ENCODE measurements around the gene RGSL1. TPM values are rescaled to one million over a fixed set of nuclear protein-coding genes. Genes with fewer than 3 reads are reported as not detected.

Gene RGSL1
- total and polyA plus RNA-seq, 3 experiments from 2014 or later: not detected

GRCh38 chr1:182556279-182556678 lies 106.3 kb downstream of the RGSL1 start:
- Mint-ChIP-seq H3K4me3 (no peak overlapping the region), H3K4me1 (no peaks in the 10 kb centered on the region), H3K9me3 (peaks cover 0 to 16% (median 9%) of the 10 kb centered on the region in 5 donors), H3K27me3 (peaks cover 4 to 5% of the 10 kb centered on the region in 2 donors), H3K27ac (no peak overlapping the region), H3K36me3 (peaks cover 0 to 6% (median 1%) of the 10 kb centered on the region in 3 donors)
- Histone ChIP-seq H3K4me1 (ENCODE audit: insufficient read depth, low read length) (no peaks in the 10 kb centered on the region), H3K9me3 (ENCODE audit: low read length) (no peaks in the 10 kb centered on the region), H3K36me3 (ENCODE audit: insufficient read depth, low read length) (no peaks in the 10 kb centered on the region), H3K4me3 (ENCODE audit: low read length) (no peak overlapping the region), H3K27ac (ENCODE audit: low read depth, low read length) (no peak overlapping the region), H3K27me3 (ENCODE audit: insufficient read depth, low read length, poor library complexity, severe bottlenecking) (no peaks in the 10 kb centered on the region)
- CTCF ChIA-PET: no interaction called here
- POLR2A ChIA-PET: no interaction called here
- DNase-seq: no peak

DNA sequence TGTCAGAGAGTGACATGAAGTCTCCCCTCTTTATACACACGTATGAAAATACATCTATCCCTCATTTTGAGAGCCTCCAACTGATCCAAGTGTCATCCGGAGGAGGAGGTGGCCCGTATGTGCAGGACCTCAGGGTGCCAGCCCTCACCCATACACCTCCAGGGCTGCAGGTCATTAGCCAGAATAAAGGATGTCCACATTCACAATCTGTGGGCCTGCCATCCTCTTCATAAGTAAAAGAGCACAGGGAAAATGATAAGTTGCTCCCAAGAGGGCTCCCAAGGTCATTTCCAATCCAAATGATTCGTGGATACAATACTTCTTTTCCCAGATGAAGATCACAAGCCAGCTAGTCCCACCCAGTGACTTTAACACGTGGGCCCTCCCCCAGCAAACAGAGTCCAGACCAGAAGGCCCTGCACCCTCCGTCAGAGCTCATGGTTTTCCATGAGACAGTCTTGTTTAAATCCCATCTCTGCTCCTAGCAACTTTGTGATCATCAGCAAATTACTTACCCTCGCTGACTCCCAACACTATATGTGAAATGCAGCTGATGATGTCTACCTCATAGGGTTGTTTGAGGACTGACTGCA lies 110.5 kb downstream of the RGSL1 start:
- DNase-seq: no peak
- Histone ChIP-seq H3K4me3 (ENCODE audit: low read length) (no peak overlapping the region), H3K9me3 (ENCODE audit: low read length) (no peaks in the 10 kb centered on the region), H3K27ac (ENCODE audit: low read depth, low read length) (no peak overlapping the region), H3K4me1 (ENCODE audit: insufficient read depth, low read length) (no peaks in the 10 kb centered on the region), H3K36me3 (ENCODE audit: insufficient read depth, low read length) (no peaks in the 10 kb centered on the region), H3K27me3 (ENCODE audit: insufficient read depth, low read length, poor library complexity, severe bottlenecking) (no peaks in the 10 kb centered on the region)
- Mint-ChIP-seq H3K4me1 (no peaks in the 10 kb centered on the region), H3K36me3 (no peaks in the 10 kb centered on the region), H3K9me3 (no peaks in the 10 kb centered on the region), H3K27me3 (peaks cover 0 to 2% of the 10 kb centered on the region in 2 donors), H3K27ac (peak overlapping the region in 1 of 8 donors; percentile 12), H3K4me3 (no peak overlapping the region)
- ChIA-PET CTCF (no interaction called here), POLR2A (no interaction called here)

DNA sequence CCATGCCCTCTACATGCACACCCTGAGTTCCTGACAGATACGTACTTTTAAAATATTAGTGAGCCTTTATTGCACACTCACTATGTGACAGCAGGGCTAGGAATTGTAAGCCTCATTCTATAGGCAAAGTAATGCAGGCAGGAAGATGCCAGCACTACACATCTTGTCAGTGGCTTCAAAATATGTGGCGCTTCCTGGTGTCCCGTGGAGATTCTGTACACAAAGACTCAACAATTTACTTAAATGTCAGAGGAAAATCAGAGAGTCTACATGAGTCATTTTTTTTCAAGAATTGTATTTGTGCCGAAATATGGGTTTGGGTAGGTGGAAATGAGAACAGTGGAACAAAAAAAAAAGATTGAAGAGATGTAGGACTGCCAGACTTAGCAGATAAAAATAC lies 111.5 kb downstream of the RGSL1 start:
- Histone ChIP-seq H3K9me3 (ENCODE audit: low read length) (no peaks in the 10 kb centered on the region), H3K27ac (ENCODE audit: low read depth, low read length) (no peak overlapping the region), H3K4me3 (ENCODE audit: low read length) (no peak overlapping the region), H3K4me1 (ENCODE audit: insufficient read depth, low read length) (no peaks in the 10 kb centered on the region), H3K36me3 (ENCODE audit: insufficient read depth, low read length) (no peaks in the 10 kb centered on the region), H3K27me3 (ENCODE audit: insufficient read depth, low read length, poor library complexity, severe bottlenecking) (no peaks in the 10 kb centered on the region)
- no peak overlapping the region for H3K4me3 Mint-ChIP-seq
- H3K36me3 Mint-ChIP-seq: no peaks in the 10 kb centered on the region
- peaks cover 0 to 2% of the 10 kb centered on the region in 2 donors for H3K27me3 Mint-ChIP-seq
- H3K9me3 Mint-ChIP-seq: no peaks in the 10 kb centered on the region
- CTCF ChIA-PET: no interaction called here
- POLR2A ChIA-PET: no interaction called here
- H3K27ac Mint-ChIP-seq: no peak overlapping the region
- DNase-seq: no peak
- no peaks in the 10 kb centered on the region for H3K4me1 Mint-ChIP-seq

GRCh38 chr1:182563095-182563494 lies 113.1 kb downstream of the RGSL1 start:
- Histone ChIP-seq H3K36me3 (ENCODE audit: insufficient read depth, low read length) (no peaks in the 10 kb centered on the region), H3K4me3 (ENCODE audit: low read length) (no peak overlapping the region), H3K27me3 (ENCODE audit: insufficient read depth, low read length, poor library complexity, severe bottlenecking) (no peaks in the 10 kb centered on the region), H3K27ac (ENCODE audit: low read depth, low read length) (no peak overlapping the region), H3K4me1 (ENCODE audit: insufficient read depth, low read length) (no peaks in the 10 kb centered on the region), H3K9me3 (ENCODE audit: low read length) (no peaks in the 10 kb centered on the region)
- no peak for DNase-seq
- Mint-ChIP-seq H3K36me3 (no peaks in the 10 kb centered on the region), H3K4me1 (no peaks in the 10 kb centered on the region), H3K9me3 (no peaks in the 10 kb centered on the region), H3K27me3 (peaks cover 0 to 2% of the 10 kb centered on the region in 2 donors), H3K4me3 (no peak overlapping the region), H3K27ac (no peak overlapping the region)
- ChIA-PET POLR2A (no interaction called here), CTCF (no interaction called here)

- Mint-ChIP-seq H3K9me3 (no peaks in the 10 kb centered on the region), H3K36me3 (no peaks in the 10 kb centered on the region), H3K27me3 (no peaks in the 10 kb centered on the region), H3K4me1 (no peaks in the 10 kb centered on the region), H3K27ac (peak overlapping the region in 1 of 8 donors; percentile 56), H3K4me3 (no peak overlapping the region)
- H3K27ac ChIP-seq (ENCODE audit: low read depth, low read length): no peak overlapping the region
- H3K36me3 ChIP-seq (ENCODE audit: insufficient read depth, low read length): no peaks in the 10 kb centered on the region
- H3K4me3 ChIP-seq (ENCODE audit: low read length): no peak overlapping the region
- H3K4me1 ChIP-seq (ENCODE audit: insufficient read depth, low read length): no peaks in the 10 kb centered on the region
- CTCF ChIA-PET: no interaction called here
- H3K9me3 ChIP-seq (ENCODE audit: low read length): no peaks in the 10 kb centered on the region
- POLR2A ChIA-PET: no interaction called here
- no peaks in the 10 kb centered on the region for H3K27me3 ChIP-seq (ENCODE audit: insufficient read depth, low read length, poor library complexity, severe bottlenecking)
- DNase-seq: no peak
Observed at GRCh38 chr1:182564406-182565004, 114.6 kb downstream of the RGSL1 start.

- no peaks in the 10 kb centered on the region for H3K4me1 Mint-ChIP-seq
- H3K4me3 Mint-ChIP-seq: no peak overlapping the region
- no peaks in the 10 kb centered on the region for H3K36me3 ChIP-seq (ENCODE audit: insufficient read depth, low read length)
- no peak for DNase-seq
- no peak overlapping the region for H3K27ac Mint-ChIP-seq
- no peaks in the 10 kb centered on the region for H3K27me3 ChIP-seq (ENCODE audit: insufficient read depth, low read length, poor library complexity, severe bottlenecking)
- H3K9me3 Mint-ChIP-seq: no peaks in the 10 kb centered on the region
- no peak overlapping the region for H3K27ac ChIP-seq (ENCODE audit: low read depth, low read length)
- H3K4me1 ChIP-seq (ENCODE audit: insufficient read depth, low read length): no peaks in the 10 kb centered on the region
- no peaks in the 10 kb centered on the region for H3K9me3 ChIP-seq (ENCODE audit: low read length)
- CTCF ChIA-PET: no interaction called here
- H3K4me3 ChIP-seq (ENCODE audit: low read length): no peak overlapping the region
- no peaks in the 10 kb centered on the region for H3K36me3 Mint-ChIP-seq
- no peaks in the 10 kb centered on the region for H3K27me3 Mint-ChIP-seq
- POLR2A ChIA-PET: no interaction called here
Observed at GRCh38 chr1:182565537-182565936, 115.6 kb downstream of the RGSL1 start.

GRCh38 chr1:182567629-182568028 lies 117.7 kb downstream of the RGSL1 start:
- ChIA-PET CTCF (no interaction called here), POLR2A (no interaction called here)
- no peaks in the 10 kb centered on the region for H3K4me1 Mint-ChIP-seq
- H3K9me3 Mint-ChIP-seq: no peaks in the 10 kb centered on the region
- H3K27me3 Mint-ChIP-seq: no peaks in the 10 kb centered on the region
- H3K4me3 Mint-ChIP-seq: no peak overlapping the region
- DNase-seq: no peak
- Histone ChIP-seq H3K36me3 (ENCODE audit: insufficient read depth, low read length) (no peaks in the 10 kb centered on the region), H3K27ac (ENCODE audit: low read depth, low read length) (no peak overlapping the region), H3K9me3 (ENCODE audit: low read length) (no peaks in the 10 kb centered on the region), H3K27me3 (ENCODE audit: insufficient read depth, low read length, poor library complexity, severe bottlenecking) (no peaks in the 10 kb centered on the region), H3K4me3 (ENCODE audit: low read length) (no peak overlapping the region), H3K4me1 (ENCODE audit: insufficient read depth, low read length) (no peaks in the 10 kb centered on the region)
- H3K27ac Mint-ChIP-seq: no peak overlapping the region
- H3K36me3 Mint-ChIP-seq: peaks cover 0 to 3% (median 0%) of the 10 kb centered on the region in 3 donors

- no peak overlapping the region for H3K4me3 Mint-ChIP-seq
- no peak overlapping the region for H3K4me3 ChIP-seq (ENCODE audit: low read length)
- no peak overlapping the region for H3K27ac Mint-ChIP-seq
- no peak for DNase-seq
- no peaks in the 10 kb centered on the region for H3K9me3 ChIP-seq (ENCODE audit: low read length)
- peaks cover 4 to 14% (median 8%) of the 10 kb centered on the region in 3 donors for H3K36me3 Mint-ChIP-seq
- no peak overlapping the region for H3K27ac ChIP-seq (ENCODE audit: low read depth, low read length)
- H3K27me3 Mint-ChIP-seq: no peaks in the 10 kb centered on the region
- no peaks in the 10 kb centered on the region for H3K9me3 Mint-ChIP-seq
- no peaks in the 10 kb centered on the region for H3K36me3 ChIP-seq (ENCODE audit: insufficient read depth, low read length)
- H3K4me1 ChIP-seq (ENCODE audit: insufficient read depth, low read length): no peaks in the 10 kb centered on the region
- no peaks in the 10 kb centered on the region for H3K27me3 ChIP-seq (ENCODE audit: insufficient read depth, low read length, poor library complexity, severe bottlenecking)
- ChIA-PET POLR2A (no interaction called here), CTCF (no interaction called here)
- H3K4me1 Mint-ChIP-seq: no peaks in the 10 kb centered on the region
Observed at GRCh38 chr1:182568647-182569284, 118.8 kb downstream of the RGSL1 start.
